CD1c-positive myeloid dendritic cell (primary cell): ENCODE data around the gene SSBP2.
"Not testable (repeated sequence)": the region's sequence is repeated elsewhere in the genome, so short reads cannot be mapped to it uniquely, and the experiment has no call there.

Source experiments
- DNase-seq: peaks from one replicate; pipeline ENCODE4 v3.0.0-alpha.2; 2016; ENCODE audit errors: extremely low spot score

Gene SSBP2

DNA sequence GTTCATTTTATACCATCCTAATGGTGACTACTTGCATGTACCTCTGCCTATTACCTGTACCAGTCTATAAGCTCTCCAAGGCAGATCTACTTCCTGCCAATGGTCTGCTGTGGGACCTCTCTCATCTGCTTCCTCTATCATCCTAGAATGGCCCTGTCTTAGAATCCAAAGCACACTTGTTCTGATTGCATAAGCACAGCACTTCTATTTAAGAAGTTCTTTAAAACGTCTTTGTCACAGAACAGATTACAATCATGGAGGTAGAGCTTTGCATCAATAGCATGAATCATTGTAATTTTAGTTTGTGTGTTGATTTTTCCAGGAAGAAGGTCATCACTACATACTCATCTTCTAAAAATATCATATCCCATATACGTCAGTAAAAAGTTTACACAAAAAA, 225.2 kb downstream of the SSBP2 start:
- peak; percentile 33 for DNase-seq

GRCh38 chr5:81524015-81524414, 226.9 kb downstream of the SSBP2 start:
- no peak for DNase-seq

DNA sequence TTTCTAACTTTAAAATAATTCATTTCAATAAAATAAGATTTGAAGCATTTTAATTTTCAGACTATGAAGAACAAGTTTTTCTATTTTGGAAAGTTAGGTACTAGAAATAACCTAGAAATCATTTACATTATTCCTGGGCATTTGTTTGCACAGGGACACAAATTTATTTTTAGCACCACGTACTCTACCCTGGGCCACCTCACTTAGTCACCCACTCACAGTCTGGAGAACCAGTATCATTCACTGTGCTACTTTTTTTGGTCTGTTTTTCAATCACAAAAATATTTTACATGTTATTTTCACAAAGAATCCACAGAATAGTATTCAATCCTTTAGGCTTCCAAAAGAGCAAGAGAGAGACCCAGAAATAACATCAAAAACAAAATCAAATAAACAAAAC, 228.3 kb downstream of the SSBP2 start:
- DNase-seq: no peak

DNA sequence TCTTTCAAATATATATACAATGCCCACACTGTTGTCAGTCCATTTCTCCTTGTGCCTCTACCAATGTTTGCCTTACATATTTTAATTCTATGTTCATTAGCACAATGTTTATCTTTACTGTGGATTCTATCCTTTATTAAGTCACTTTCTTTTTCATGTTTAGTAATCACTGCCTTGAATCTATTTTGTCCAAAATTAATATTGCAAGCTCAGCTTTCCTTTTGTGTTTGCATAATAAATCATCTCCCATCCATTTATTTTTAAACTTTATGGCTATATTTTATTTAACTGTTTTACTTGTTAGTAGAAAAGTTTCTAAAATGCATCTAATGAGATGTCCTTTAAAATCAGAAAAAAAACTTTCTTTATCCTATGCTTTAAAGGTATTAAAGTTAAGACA, 230.1 kb downstream of the SSBP2 start:
- DNase-seq: no peak

- DNase-seq: no peak
Observed at GRCh38 chr5:81519217-81519905, 231.5 kb downstream of the SSBP2 start.

DNA sequence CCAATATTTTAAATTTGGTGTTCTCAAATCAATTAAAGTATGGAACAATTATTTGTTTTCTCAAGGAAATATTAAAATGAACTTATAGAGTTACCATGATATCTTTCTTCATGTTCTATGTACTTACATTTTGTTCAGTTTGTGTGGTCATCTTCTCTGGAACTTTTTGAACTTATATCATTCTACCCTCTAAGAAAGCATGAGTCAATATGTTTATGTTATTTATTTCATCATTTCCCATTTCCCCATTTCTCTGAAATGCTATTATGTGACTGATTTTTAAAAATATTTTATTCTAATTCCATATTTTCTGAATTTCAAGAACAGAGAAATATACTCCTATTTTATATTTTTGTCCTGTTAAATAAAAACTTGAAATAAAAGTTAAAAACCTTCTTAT, 233.4 kb downstream of the SSBP2 start:
- peak; percentile 65 for DNase-seq

DNA sequence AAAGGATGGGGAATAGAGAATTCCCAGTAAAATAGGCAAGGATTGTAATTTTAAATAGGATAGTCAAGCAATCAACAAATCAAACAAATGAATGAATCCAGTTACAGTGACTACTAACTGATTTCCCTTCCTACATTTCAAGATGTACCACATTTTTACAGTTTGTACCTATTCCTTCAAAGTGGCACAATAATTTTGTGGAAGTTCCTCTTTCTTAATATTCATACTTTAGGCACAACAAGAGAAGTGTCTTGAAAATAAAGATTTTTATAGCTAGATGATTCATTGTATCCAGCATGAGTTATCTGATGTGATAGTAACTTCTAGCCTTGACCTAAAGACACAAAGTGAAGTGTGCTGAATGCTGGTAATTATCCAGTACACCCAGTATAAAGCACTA, 234.8 kb downstream of the SSBP2 start:
- DNase-seq: peak; percentile 41

DNA sequence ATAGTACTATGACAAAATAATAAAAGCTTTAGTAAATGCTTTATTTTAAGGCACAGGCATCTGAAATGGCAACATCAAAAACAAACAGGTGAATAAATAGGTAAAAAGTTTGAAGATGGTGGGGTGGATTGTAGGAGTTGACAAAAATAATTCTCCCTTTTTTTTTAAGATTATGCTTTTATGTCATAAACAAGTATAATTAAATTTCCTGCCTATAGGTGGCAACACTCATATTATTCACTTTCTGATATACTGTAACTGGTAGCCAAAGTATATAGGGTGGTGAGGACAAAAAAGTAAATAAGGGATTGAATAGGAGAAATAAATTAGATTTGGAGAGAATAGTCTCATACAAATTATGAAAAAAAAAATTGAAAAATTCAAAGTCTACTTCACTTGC, 236.9 kb downstream of the SSBP2 start:
- DNase-seq: no peak

GRCh38 chr5:81513473-81513872, 237.4 kb downstream of the SSBP2 start:
- DNase-seq: no peak

DNA sequence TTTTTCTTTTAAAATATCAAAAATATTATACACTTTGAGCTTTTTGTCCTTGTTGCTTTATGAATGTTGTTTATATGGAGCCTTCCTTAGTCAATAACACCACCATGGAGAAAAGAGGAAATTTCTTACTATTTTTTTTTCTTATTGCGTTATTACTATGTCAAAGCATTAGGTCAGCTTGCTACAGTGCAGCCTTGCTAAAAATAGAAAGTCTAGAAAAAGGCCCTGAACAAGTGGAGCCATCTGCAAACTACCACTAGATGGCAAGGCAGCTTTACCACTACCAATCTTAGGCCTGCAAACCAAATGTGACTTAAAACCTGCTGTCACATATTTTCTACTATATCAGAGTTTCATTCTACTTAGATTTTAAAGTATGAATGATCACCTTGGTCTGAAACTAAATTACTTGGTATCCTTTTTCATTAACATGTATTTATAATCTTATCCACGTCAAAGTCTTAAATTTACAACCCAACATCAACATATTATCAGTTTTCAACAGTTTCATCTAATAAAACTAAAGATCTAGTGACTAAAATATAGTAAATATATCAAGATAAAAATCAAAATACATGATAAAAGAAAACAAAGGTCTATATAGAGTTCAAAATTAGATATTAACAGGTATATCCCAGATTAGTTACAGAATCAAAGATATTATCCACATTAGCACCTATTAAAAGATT, 243.9 kb downstream of the SSBP2 start:
- peak; percentile 88 for DNase-seq

DNA sequence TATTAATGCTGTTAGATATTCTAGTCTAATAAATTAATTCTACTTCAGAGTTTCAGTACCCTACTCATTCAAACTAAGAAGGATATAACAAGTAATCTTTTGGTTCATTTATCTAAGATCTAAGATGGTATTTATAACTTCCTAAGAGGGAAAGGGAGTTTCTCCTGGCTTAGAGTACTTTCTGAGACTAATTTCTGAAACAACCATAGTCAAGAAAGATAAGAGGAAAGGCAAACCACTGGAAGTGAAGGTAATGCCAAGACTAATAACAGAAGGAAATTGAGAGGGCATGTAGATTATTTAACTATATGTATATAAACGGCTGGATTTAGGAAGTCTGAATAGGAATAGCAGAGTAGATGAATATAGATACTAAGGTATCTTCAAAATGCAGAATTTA, 244.5 kb downstream of the SSBP2 start:
- DNase-seq: no peak

GRCh38 chr5:81505672-81506071, 245.2 kb downstream of the SSBP2 start:
- DNase-seq: no peak

DNA sequence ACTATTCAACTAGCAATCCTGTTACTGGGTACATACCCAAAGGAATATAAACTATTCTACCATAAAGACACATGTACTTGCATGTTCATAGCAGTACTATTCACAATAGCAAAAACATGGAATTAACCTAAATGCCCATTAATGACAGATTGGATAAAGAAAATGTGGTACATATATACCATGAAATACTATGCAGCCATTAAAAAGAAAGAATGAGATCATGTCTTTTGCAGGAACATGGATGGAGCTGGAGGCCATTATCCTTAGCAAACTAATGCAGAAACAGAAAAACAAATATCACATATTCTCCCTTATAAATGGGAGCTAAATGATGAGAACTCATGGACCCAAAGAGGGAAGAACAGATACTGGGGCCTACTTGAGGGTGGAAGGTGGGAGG, 247.3 kb downstream of the SSBP2 start:
- DNase-seq: not testable (repeated sequence)

- no peak for DNase-seq
Observed at GRCh38 chr5:81495286-81495685, 255.6 kb downstream of the SSBP2 start.

GRCh38 chr5:81488862-81489261, 262.0 kb downstream of the SSBP2 start:
- DNase-seq: no peak

DNA sequence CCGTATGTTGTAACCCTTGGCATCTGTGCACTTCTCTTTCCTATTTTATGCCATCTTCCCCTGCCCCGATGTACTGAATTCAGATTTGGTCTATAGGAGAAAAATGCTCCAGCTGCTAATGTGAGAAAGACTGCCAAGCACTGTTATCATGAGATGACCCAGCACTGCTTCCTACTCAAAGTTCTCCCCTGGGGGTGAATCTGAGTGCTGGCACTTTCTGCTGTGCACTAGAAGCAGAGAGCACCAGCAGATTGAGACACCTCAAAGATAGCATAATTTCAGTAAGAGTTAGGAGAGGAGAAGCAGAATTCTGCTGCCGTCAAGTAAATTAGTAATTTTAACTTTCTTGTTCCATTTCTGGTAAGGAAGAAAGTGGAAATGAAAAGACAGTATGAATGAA, 264.2 kb downstream of the SSBP2 start:
- DNase-seq: no peak

GRCh38 chr5:81482595-81482994, 268.3 kb downstream of the SSBP2 start:
- no peak for DNase-seq

GRCh38 chr5:81473395-81473794, 277.5 kb downstream of the SSBP2 start:
- not testable (repeated sequence) for DNase-seq

GRCh38 chr5:81469676-81470075, 281.2 kb downstream of the SSBP2 start:
- DNase-seq: no peak

- no peak for DNase-seq
Observed at GRCh38 chr5:81450940-81451339, 300.0 kb downstream of the SSBP2 start.

GRCh38 chr5:81435023-81435422, 315.9 kb downstream of the SSBP2 start:
- no peak for DNase-seq

DNA sequence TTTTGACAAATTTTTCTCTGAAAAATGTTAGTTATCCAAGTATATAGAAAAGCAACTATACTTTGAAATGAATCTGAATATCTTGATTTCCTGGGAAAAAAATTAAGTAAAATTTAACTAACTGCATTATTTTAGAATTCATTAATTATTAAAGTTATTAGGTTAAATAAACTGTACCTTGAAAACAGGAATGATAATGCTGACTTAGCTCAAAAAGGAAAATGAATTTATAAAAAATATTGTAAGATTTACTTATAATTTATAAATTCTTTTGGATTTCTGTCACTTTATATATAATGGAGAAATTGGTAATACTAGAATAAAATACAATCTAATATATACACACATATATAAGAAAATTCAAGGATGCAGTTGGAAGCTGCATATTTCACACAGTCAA, 320.9 kb downstream of the SSBP2 start:
- DNase-seq: no peak

GRCh38 chr5:81429363-81429762, 321.5 kb downstream of the SSBP2 start:
- DNase-seq: no peak

DNA sequence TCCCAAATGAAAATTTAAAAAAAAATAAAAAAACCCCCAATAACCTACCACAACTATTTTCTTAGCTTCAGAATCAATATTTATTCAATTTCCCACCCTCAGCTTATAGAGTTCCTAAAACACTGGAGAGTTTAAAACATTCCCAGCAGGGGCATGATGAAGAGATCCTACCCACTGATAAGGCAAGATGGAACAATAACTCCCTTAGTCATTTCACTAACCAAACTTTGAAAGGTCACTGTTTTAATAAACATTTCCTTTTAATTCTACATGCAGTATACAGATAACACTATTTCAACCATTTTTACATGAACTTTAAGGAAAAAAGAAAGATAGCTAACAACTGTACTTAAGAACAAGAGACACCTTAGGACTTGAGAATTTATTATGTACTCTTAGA, 322.0 kb downstream of the SSBP2 start:
- DNase-seq: no peak
